Mesenchymal stem cell (in vitro differentiated cells and primary cell): ENCODE measurements around the gene ORC6.

Experiments used
- DNase-seq: peaks from one replicate; pipeline ENCODE4 v3.0.0-alpha.2; 2013
- H2AFZ ChIP-seq: one replicate; pipeline ENCODE4 v1.6.1; 2013; ENCODE audit warnings: low read depth, mild to moderate bottlenecking, control low read depth, inconsistent platforms, low read length, moderate library complexity
- H2AK5ac ChIP-seq: 2 replicates; pipeline ENCODE4 v1.6.1; 2013; ENCODE audit warnings: low read length, moderate library complexity, mild to moderate bottlenecking, inconsistent platforms; ENCODE audit not compliant: severe bottlenecking
- H2BK120ac ChIP-seq: one replicate; pipeline ENCODE4 v1.6.1; 2013; ENCODE audit warnings: low read depth, mild to moderate bottlenecking, inconsistent platforms, low read length, moderate library complexity
- H2BK12ac ChIP-seq, 2 experiments: one replicate each; pipeline ENCODE4 v1.6.1; 2013; ENCODE audit warnings: inconsistent platforms in 2 of 2, low read length in 2 of 2, mild to moderate bottlenecking in 2 of 2, moderate library complexity in 2 of 2, control low read depth in 1 of 2
- H2BK15ac ChIP-seq: one replicate; pipeline ENCODE4 v1.6.1; 2013; ENCODE audit warnings: mild to moderate bottlenecking, low read depth, inconsistent platforms; ENCODE audit not compliant: poor library complexity, severe bottlenecking
- H2BK5ac ChIP-seq: 2 replicates; pipeline ENCODE4 v1.6.1; 2013; ENCODE audit warnings: low read depth, mild to moderate bottlenecking, low read length, control low read depth, inconsistent platforms; ENCODE audit not compliant: poor library complexity, severe bottlenecking
- H3K14ac ChIP-seq, 2 experiments: one replicate each; pipeline ENCODE4 v1.6.1; 2013; ENCODE audit warnings: inconsistent platforms in 2 of 2, low read length in 2 of 2, control low read depth in 1 of 2, mild to moderate bottlenecking in 1 of 2, moderate library complexity in 1 of 2
- H3K18ac ChIP-seq, 2 experiments: one replicate each; pipeline ENCODE4 v1.6.1; 2013; ENCODE audit warnings: inconsistent platforms in 2 of 2, low read length in 2 of 2, control low read depth in 1 of 2, low read depth in 1 of 2, mild to moderate bottlenecking in 1 of 2
- H3K23ac ChIP-seq, 2 experiments: one replicate each; pipeline ENCODE4 v1.6.1; 2013; ENCODE audit warnings: inconsistent platforms in 2 of 2, low read length in 2 of 2, mild to moderate bottlenecking in 2 of 2, moderate library complexity in 2 of 2, control low read depth in 1 of 2
- H3K27ac ChIP-seq: 2 replicates; pipeline ENCODE4 v1.5.1; 2013; ENCODE audit warnings: mild to moderate bottlenecking, moderate library complexity, low read length, control low read depth, inconsistent platforms; ENCODE audit not compliant: poor library complexity, severe bottlenecking
- H3K27me3 ChIP-seq, 2 experiments: 2 replicates each; pipeline versions ENCODE4 v1.6.1 to v1.7.0; 2013; ENCODE audit warnings: low read length in 2 of 2, mild to moderate bottlenecking in 2 of 2, moderate library complexity in 2 of 2, control low read depth in 1 of 2, inconsistent platforms in 1 of 2; ENCODE audit not compliant: control insufficient read depth in 1 of 2, insufficient read depth in 1 of 2
- H3K36me3 ChIP-seq, 2 experiments: 2 replicates each; pipeline versions ENCODE4 v1.6.1 to v1.7.0; 2013; ENCODE audit warnings: low read length in 2 of 2, control low read depth in 1 of 2, inconsistent platforms in 1 of 2, low read depth in 1 of 2, mild to moderate bottlenecking in 1 of 2; ENCODE audit not compliant: insufficient read depth in 2 of 2, control insufficient read depth in 1 of 2
- H3K4ac ChIP-seq, 2 experiments: one replicate each; pipeline ENCODE4 v1.6.1; 2013; ENCODE audit warnings: inconsistent platforms in 2 of 2, low read length in 2 of 2, mild to moderate bottlenecking in 2 of 2, moderate library complexity in 2 of 2, control low read depth in 1 of 2, low read depth in 1 of 2
- H3K4me1 ChIP-seq: 2 replicates; pipeline ENCODE4 v1.6.1; 2013; ENCODE audit warnings: low read depth, low read length, control low read depth; ENCODE audit not compliant: control insufficient read depth, insufficient read depth
- H3K4me2 ChIP-seq: 2 replicates; pipeline ENCODE4 v1.6.1; 2013; ENCODE audit warnings: low read length, mild to moderate bottlenecking, inconsistent platforms; ENCODE audit not compliant: poor library complexity, severe bottlenecking
- H3K4me3 ChIP-seq, 2 experiments: 2 replicates each; pipeline versions ENCODE4 v1.5.1 to v1.7.0; 2013; ENCODE audit warnings: low read length in 2 of 2, mild to moderate bottlenecking in 2 of 2, control low read depth in 1 of 2, low read depth in 1 of 2; ENCODE audit not compliant: insufficient read depth in 1 of 2
- H3K79me1 ChIP-seq: replicated peaks from 2 replicates; pipeline ENCODE4 v1.6.1; 2013; ENCODE audit warnings: mild to moderate bottlenecking, control low read depth, low read length, inconsistent platforms; ENCODE audit not compliant: poor library complexity, severe bottlenecking
- H3K9ac ChIP-seq: 2 replicates; pipeline ENCODE4 v1.7.0; 2013; ENCODE audit warnings: mild to moderate bottlenecking, low read length, moderate library complexity
- H3K9me3 ChIP-seq: 2 replicates; pipeline ENCODE4 v1.7.0; 2013; ENCODE audit warnings: mild to moderate bottlenecking, low read length; ENCODE audit not compliant: control insufficient read depth
- H4K8ac ChIP-seq: one replicate; pipeline ENCODE4 v1.6.1; 2013; ENCODE audit warnings: inconsistent platforms, mild to moderate bottlenecking, low read length, moderate library complexity
- H4K91ac ChIP-seq: one replicate; pipeline ENCODE4 v1.6.1; 2013; ENCODE audit warnings: mild to moderate bottlenecking, low read length, inconsistent platforms
- WGBS: methylation state at CpG from one replicate; pipeline ENCODE4 v1.1.7; 2013; ENCODE audit warnings: mixed read lengths; 5-methylcytosine and 5-hydroxymethylcytosine counted together

ORC6 gene

DNA sequence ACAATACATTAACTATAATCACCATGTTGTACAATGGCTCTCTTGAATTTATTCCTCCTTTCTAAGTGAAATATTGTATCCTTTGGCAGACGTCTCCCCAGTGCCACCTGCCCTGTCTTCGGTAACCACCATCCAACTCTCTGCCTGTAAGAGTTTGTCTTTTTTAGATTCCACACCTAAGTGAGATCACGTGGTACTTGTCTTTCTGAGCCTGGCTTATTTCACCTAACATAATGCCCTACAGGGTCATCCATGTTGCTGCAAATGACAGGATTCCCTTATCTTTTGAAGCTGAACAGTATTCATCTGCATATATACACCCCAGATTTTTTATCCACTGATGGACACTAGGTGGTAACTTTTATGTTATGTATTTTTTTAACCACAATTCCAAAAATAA, 24.2 kb downstream of the ORC6 start:
- H2BK15ac ChIP-seq = no peak overlapping the region
- no peak overlapping the region for H2BK5ac ChIP-seq
- H3K4me2 ChIP-seq = no peak overlapping the region
- H4K91ac ChIP-seq = no peak overlapping the region
- H3K27me3 ChIP-seq = peaks cover 0 to 3% of the 10 kb centered on the region in 2 experiments
- H3K9me3 ChIP-seq = no peaks in the 10 kb centered on the region
- WGBS = 87% methylated on average over 3 of the region's 3 CpGs
- no peak overlapping the region for H3K27ac ChIP-seq
- H3K9ac ChIP-seq = no peak overlapping the region
- no peaks in the 10 kb centered on the region for H3K79me1 ChIP-seq
- H2BK120ac ChIP-seq = no peak overlapping the region
- no peak overlapping the region for H4K8ac ChIP-seq
- no peak overlapping the region for H3K14ac ChIP-seq
- H3K23ac ChIP-seq = no peak overlapping the region
- H3K4me1 ChIP-seq = no peaks in the 10 kb centered on the region
- no peak overlapping the region for H2AFZ ChIP-seq
- no peak overlapping the region for H2BK12ac ChIP-seq
- no peak overlapping the region for H3K4me3 ChIP-seq
- no peaks in the 10 kb centered on the region for H3K36me3 ChIP-seq
- no peak overlapping the region for H3K18ac ChIP-seq
- H2AK5ac ChIP-seq = no peak overlapping the region
- DNase-seq = no peak
- no peak overlapping the region for H3K4ac ChIP-seq

DNA sequence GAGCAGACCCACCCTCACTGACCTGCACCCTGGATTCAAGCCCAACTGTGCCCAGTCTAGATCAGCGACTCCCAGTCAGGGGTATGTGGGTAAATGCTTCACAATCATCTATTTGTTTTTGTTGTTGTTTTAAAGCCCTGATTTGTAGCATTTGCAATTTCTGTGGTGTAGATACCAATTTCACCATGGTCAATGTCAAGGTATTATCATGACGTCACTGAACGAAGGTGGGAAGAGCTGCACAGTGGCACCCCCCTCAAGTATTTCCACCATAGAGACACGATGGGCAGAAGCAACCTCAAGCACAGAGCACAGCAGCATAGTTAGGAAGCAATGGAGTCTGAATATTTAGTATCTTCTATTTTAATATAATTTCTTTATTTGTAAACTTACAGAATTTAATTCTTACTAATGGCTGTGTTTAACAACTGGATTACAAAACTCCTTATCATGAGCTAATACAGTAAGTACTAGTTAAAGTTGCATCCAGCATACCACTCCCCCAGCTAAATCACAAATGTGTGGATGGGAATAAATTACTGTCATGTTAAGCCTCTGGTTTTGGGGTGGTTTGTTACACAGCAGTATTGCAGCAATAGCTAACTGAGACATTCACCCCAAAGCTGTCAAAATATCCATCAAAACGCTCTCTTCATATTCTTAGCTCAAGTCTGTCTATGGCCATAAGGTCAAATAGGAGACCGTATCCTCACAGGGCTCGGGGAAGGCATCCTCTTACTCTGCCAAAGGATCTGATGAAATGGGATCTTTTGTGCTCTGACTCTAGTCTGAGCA, 25.5 kb downstream of the ORC6 start:
- H3K4me2 ChIP-seq = no peak overlapping the region
- H3K4ac ChIP-seq = no peak overlapping the region
- H2BK120ac ChIP-seq = no peak overlapping the region
- DNase-seq = no peak
- H3K9me3 ChIP-seq = no peaks in the 10 kb centered on the region
- H2AFZ ChIP-seq = no peak overlapping the region
- no peaks in the 10 kb centered on the region for H3K36me3 ChIP-seq
- H3K27me3 ChIP-seq = peaks cover 0 to 3% of the 10 kb centered on the region in 2 experiments
- no peak overlapping the region for H4K91ac ChIP-seq
- no peaks in the 10 kb centered on the region for H3K79me1 ChIP-seq
- no peak overlapping the region for H2BK15ac ChIP-seq
- no peak overlapping the region for H3K18ac ChIP-seq
- no peak overlapping the region for H4K8ac ChIP-seq
- H2BK5ac ChIP-seq = no peak overlapping the region
- H3K14ac ChIP-seq = no peak overlapping the region
- H3K9ac ChIP-seq = no peak overlapping the region
- H2BK12ac ChIP-seq = no peak overlapping the region
- H3K4me3 ChIP-seq = no peak overlapping the region
- WGBS = 93% methylated on average over 6 of the region's 7 CpGs
- no peak overlapping the region for H2AK5ac ChIP-seq
- no peaks in the 10 kb centered on the region for H3K4me1 ChIP-seq
- no peak overlapping the region for H3K23ac ChIP-seq
- H3K27ac ChIP-seq = no peak overlapping the region

GRCh38 chr16:46715769-46716305, 26.4 kb downstream of the ORC6 start:
- Histone ChIP-seq H4K8ac (no peak overlapping the region), H2BK5ac (no peak overlapping the region), H3K79me1 (no peaks in the 10 kb centered on the region), H2AFZ (no peak overlapping the region), H4K91ac (no peak overlapping the region), H3K9ac (no peak overlapping the region), H3K27me3 (peaks cover 0 to 3% of the 10 kb centered on the region in 2 experiments), H3K18ac (no peak overlapping the region), H3K4me1 (no peaks in the 10 kb centered on the region), H2BK15ac (no peak overlapping the region), H3K4me2 (no peak overlapping the region), H3K9me3 (no peaks in the 10 kb centered on the region), H3K14ac (no peak overlapping the region), H3K27ac (no peak overlapping the region), H3K36me3 (no peaks in the 10 kb centered on the region), H3K4ac (no peak overlapping the region), H3K23ac (no peak overlapping the region), H2BK12ac (no peak overlapping the region), H2AK5ac (no peak overlapping the region), H3K4me3 (no peak overlapping the region), H2BK120ac (no peak overlapping the region)
- no peak for DNase-seq
- WGBS = 79% methylated on average over 6 of the region's 6 CpGs

DNA sequence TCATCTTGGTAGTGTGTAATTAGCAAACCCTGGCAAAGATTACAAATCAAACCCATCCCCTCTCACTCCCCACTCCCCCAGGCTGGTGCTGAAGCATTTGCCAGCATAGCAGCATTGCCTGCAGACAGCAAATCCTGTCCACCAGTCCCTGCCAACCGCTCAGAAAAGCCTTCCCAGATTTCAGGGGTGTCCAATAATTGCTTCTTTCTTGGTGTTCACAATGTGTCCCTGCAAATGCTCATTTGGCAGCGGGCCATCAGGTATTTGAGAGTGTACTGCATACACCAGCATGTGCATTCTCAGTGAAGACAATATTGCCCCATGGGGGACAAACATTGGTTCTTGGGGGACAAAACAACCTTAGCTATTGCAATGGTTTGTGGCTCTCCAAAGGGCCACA, 28.2 kb downstream of the ORC6 start:
- no peak overlapping the region for H3K4ac ChIP-seq
- no peak overlapping the region for H2BK12ac ChIP-seq
- H3K18ac ChIP-seq = no peak overlapping the region
- no peaks in the 10 kb centered on the region for H3K79me1 ChIP-seq
- no peak overlapping the region for H2BK5ac ChIP-seq
- no peaks in the 10 kb centered on the region for H3K36me3 ChIP-seq
- H3K27me3 ChIP-seq = peaks cover 0 to 3% of the 10 kb centered on the region in 2 experiments
- no peak overlapping the region for H2AK5ac ChIP-seq
- no peak overlapping the region for H3K4me3 ChIP-seq
- no peaks in the 10 kb centered on the region for H3K4me1 ChIP-seq
- no peak overlapping the region for H3K9ac ChIP-seq
- no peak overlapping the region for H3K23ac ChIP-seq
- no peak overlapping the region for H2BK15ac ChIP-seq
- H2AFZ ChIP-seq = no peak overlapping the region
- no peaks in the 10 kb centered on the region for H3K9me3 ChIP-seq
- H3K4me2 ChIP-seq = no peak overlapping the region
- no peak overlapping the region for H3K14ac ChIP-seq
- H2BK120ac ChIP-seq = no peak overlapping the region
- no peak for DNase-seq
- no peak overlapping the region for H4K8ac ChIP-seq
- H4K91ac ChIP-seq = no peak overlapping the region
- no peak overlapping the region for H3K27ac ChIP-seq
- WGBS = 71% methylated on average over 2 of the region's 2 CpGs
